ENCODE data around the gene PCBP3. TPM values are rescaled to one million over a fixed set of nuclear protein-coding genes. Genes with fewer than 3 reads are reported as not detected.

Gene PCBP3
- total RNA-seq, 1 experiment from 2014 or later, result 10.9 TPM

DNA sequence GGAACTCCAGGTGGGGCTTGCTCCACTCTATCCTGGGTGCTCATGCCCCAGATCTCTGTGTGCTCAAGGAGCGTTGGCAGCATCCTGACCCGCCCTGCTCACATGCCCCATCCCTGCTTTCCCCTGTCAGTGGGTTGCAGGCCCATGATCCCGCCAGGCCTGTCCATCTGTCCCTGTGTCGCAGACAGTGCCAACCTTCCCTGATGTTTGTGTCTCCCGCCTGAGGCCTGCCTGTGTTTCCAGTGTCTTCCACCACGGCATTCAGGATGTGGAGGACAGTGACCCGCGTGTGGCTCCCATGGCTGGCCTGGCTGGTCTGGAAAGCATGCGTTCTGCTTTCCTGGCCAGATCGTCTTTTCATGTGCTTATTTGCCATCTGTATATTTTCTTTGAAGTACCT is 82.9 kb downstream of the PCBP3 start:
- no peak overlapping the region for H4K91ac ChIP-seq (ENCODE audit: insufficient read length, low read depth, low read length)
- no peaks in the 10 kb centered on the region for H4K20me1 ChIP-seq (ENCODE audit: control insufficient read depth, insufficient read depth, insufficient read length)
- no peak for DNase-seq
- no peaks in the 10 kb centered on the region for H3K9me3 ChIP-seq (ENCODE audit: control insufficient read depth, low read depth, low read length)
- H3K36me3 Mint-ChIP-seq (ENCODE audit: insufficient read depth in 1 of 3, low read depth in 3 of 3), result no peaks in the 10 kb centered on the region; a peak in 1 of 7 replicates
- TF ChIP-seq, protein P1, sequence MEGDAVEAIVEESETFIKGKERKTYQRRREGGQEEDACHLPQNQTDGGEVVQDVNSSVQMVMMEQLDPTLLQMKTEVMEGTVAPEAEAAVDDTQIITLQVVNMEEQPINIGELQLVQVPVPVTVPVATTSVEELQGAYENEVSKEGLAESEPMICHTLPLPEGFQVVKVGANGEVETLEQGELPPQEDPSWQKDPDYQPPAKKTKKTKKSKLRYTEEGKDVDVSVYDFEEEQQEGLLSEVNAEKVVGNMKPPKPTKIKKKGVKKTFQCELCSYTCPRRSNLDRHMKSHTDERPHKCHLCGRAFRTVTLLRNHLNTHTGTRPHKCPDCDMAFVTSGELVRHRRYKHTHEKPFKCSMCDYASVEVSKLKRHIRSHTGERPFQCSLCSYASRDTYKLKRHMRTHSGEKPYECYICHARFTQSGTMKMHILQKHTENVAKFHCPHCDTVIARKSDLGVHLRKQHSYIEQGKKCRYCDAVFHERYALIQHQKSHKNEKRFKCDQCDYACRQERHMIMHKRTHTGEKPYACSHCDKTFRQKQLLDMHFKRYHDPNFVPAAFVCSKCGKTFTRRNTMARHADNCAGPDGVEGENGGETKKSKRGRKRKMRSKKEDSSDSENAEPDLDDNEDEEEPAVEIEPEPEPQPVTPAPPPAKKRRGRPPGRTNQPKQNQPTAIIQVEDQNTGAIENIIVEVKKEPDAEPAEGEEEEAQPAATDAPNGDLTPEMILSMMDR (conservative IDR thresholded peaks at IDR 0.05), result no peak
- no peak overlapping the region for H3K14ac ChIP-seq (ENCODE audit: insufficient read depth, low read length)
- no CpG with 5 or more reads among the region's 10 CpGs for WGBS (ENCODE audit: extremely low coverage, insufficient read length, low lambda C conversion rate)
- no peak overlapping the region for H3K4me3 Mint-ChIP-seq
- no peaks in the 10 kb centered on the region for H3K23me2 ChIP-seq (ENCODE audit: insufficient read length, low read depth, low read length, poor library complexity, severe bottlenecking)
- no peak overlapping the region for H3K18ac ChIP-seq (ENCODE audit: insufficient read length, low read depth, low read length)
- peaks cover 6 to 7% of the 10 kb centered on the region in 2 experiments for H3K4me1 Mint-ChIP-seq
- no peak overlapping the region for H2AFZ ChIP-seq (ENCODE audit: low read length)
- no peak overlapping the region for H4K8ac ChIP-seq (replicated peaks; ENCODE audit: insufficient read length, low read depth, low read length)
- H2BK15ac ChIP-seq (ENCODE audit: low read depth, low read length), result no peak overlapping the region
- no peaks in the 10 kb centered on the region for H3K79me2 ChIP-seq (ENCODE audit: insufficient read depth, low read length)
- H3K27ac Mint-ChIP-seq, result peak overlapping the region in 1 of 3 experiments; percentile 93; a peak in 3 of 7 replicates
- no peaks in the 10 kb centered on the region for H3K79me1 ChIP-seq (ENCODE audit: insufficient read depth, low read depth, low read length, poor library complexity, severe bottlenecking)
- no peak overlapping the region for H3K56ac ChIP-seq (ENCODE audit: insufficient read length, low read depth, low read length)
- H3K23ac ChIP-seq (ENCODE audit: insufficient read length, low read depth, low read length), result no peak overlapping the region
- H2AK5ac ChIP-seq (ENCODE audit: insufficient read length, low read length), result no peak overlapping the region
- H4K5ac ChIP-seq (ENCODE audit: insufficient read length, low read depth, low read length), result no peak overlapping the region
- no peaks in the 10 kb centered on the region for H3K27me3 Mint-ChIP-seq (ENCODE audit: low read depth)
- H2BK12ac ChIP-seq (ENCODE audit: insufficient read length, low read depth, low read length), result no peak overlapping the region
- H2BK20ac ChIP-seq (ENCODE audit: low read depth, low read length, poor library complexity, severe bottlenecking), result no peak overlapping the region
- H3K9ac ChIP-seq (ENCODE audit: extremely low read depth, insufficient read length, low read length), result no peak overlapping the region
- no peak overlapping the region for H3K4me2 ChIP-seq (ENCODE audit: insufficient read depth, insufficient read length, low read length)
- H3K4me1 ChIP-seq (ENCODE audit: insufficient read depth, low read length), result no peaks in the 10 kb centered on the region
- H3T11ph ChIP-seq (ENCODE audit: low read length), result no peak overlapping the region
- no peak overlapping the region for H2BK120ac ChIP-seq (ENCODE audit: low read depth, low read length, poor library complexity, severe bottlenecking)
- no peaks in the 10 kb centered on the region for H3K27me3 ChIP-seq (ENCODE audit: insufficient read depth, low read length)
- no peak overlapping the region for H3K27ac ChIP-seq (ENCODE audit: insufficient read length, low read depth, low read length)
- no peak overlapping the region for H2BK5ac ChIP-seq (ENCODE audit: insufficient read length, low read length)
- no peak overlapping the region for H3K4ac ChIP-seq (ENCODE audit: low read depth, low read length)
- H3K9me3 Mint-ChIP-seq, result no peaks in the 10 kb centered on the region
